Measurements from ENCODE around the gene CCSER1. TPM values are rescaled to one million over a fixed set of nuclear protein-coding genes. Genes with fewer than 3 reads are reported as not detected.

Gene CCSER1
- total RNA-seq, 3 donors from 2014 or later (not counting 1 experiment from before 2014, with no cell fraction given): 0.87 to 1.1 (median 1.1) TPM

DNA sequence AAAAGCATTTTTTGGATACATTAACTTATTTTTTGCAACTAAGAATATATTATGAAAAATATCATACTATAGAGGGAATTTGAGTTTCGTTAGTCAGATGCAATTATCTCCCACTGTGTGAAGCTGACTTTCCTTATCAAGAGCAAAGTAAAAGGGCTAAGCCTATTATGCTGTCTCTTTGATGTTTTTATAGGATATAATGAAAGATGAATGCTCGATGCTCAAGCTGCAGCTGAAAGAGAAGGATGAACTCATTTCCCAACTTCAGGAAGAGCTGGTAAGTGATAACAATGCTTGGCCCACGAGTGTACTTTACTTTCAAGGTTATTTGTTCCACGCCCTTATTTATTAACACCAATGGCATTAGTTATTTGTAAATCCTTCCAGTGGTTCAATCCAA, 688.4 kb downstream of the CCSER1 start:
- Mint-ChIP-seq H3K4me3 (no peak overlapping the region), H3K9me3 (peaks cover 17 to 23% of the 10 kb centered on the region in 2 donors), H3K27ac (no peak overlapping the region), H3K27me3 (ENCODE audit: low read depth in 2 of 2) (no peaks in the 10 kb centered on the region), H3K4me1 (no peaks in the 10 kb centered on the region), H3K36me3 (peaks cover 9% of the 10 kb centered on the region)
- Histone ChIP-seq H3K36me3 (ENCODE audit: control insufficient read depth, insufficient read depth, low read length) (no peaks in the 10 kb centered on the region), H3K27me3 (ENCODE audit: control insufficient read depth, insufficient read depth, low read length) (no peaks in the 10 kb centered on the region), H3K4me1 (ENCODE audit: control insufficient read depth, insufficient read depth, low read length) (no peaks in the 10 kb centered on the region), H3K27ac (ENCODE audit: low read length) (no peak overlapping the region), H3K4me3 (ENCODE audit: low read length) (no peak overlapping the region), H3K9me3 (ENCODE audit: control insufficient read depth, insufficient read depth, low read length) (peaks cover 7% of the 10 kb centered on the region)
- DNase-seq (no peak), ATAC-seq (no peak)
- 74% methylated on average over 2 of the region's 4 CpGs for whole genome bisulfite sequencing (ENCODE audit: insufficient coverage)
- TF ChIP-seq CTCF (IDR thresholded peaks at IDR 0.05): no peak
- intact Hi-C loops (cut with micrococcal nuclease): no loop called here

DNA sequence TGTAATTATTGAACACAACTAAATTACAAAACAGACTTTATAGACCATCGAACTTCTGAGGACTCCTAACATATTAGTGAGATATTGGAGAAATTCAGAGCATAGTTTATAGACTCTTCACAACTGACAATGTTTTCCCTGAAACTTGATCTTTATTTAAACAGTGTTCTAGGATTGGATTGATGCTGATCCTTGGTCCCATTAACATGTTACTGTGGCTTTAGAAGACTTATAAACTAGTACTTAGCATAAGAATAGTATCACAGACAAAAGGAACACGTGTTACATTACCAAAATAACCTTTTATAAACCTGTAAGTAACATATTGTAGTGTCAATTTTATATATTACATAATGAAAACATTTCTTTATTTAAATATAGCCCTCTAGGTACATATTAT, 689.6 kb downstream of the CCSER1 start:
- Mint-ChIP-seq H3K4me1 (no peaks in the 10 kb centered on the region), H3K27me3 (ENCODE audit: low read depth in 2 of 2) (no peaks in the 10 kb centered on the region), H3K4me3 (no peak overlapping the region), H3K9me3 (peaks cover 14 to 18% of the 10 kb centered on the region in 2 donors), H3K36me3 (peaks cover 9% of the 10 kb centered on the region), H3K27ac (no peak overlapping the region)
- ATAC-seq: no peak
- Histone ChIP-seq H3K4me1 (ENCODE audit: control insufficient read depth, insufficient read depth, low read length) (no peaks in the 10 kb centered on the region), H3K27me3 (ENCODE audit: control insufficient read depth, insufficient read depth, low read length) (no peaks in the 10 kb centered on the region), H3K9me3 (ENCODE audit: control insufficient read depth, insufficient read depth, low read length) (peaks cover 7% of the 10 kb centered on the region), H3K36me3 (ENCODE audit: control insufficient read depth, insufficient read depth, low read length) (no peaks in the 10 kb centered on the region), H3K27ac (ENCODE audit: low read length) (no peak overlapping the region), H3K4me3 (ENCODE audit: low read length) (no peak overlapping the region)
- intact Hi-C loops (cut with micrococcal nuclease): no loop called here
- TF ChIP-seq CTCF (IDR thresholded peaks at IDR 0.05): no peak
- WGBS (ENCODE audit: insufficient coverage): no CpG with 5 or more reads among the region's 2 CpGs
- no peak for DNase-seq

- intact Hi-C loops (cut with micrococcal nuclease): no loop called here
- no peaks in the 10 kb centered on the region for H3K4me1 Mint-ChIP-seq
- no peak overlapping the region for H3K4me3 ChIP-seq (ENCODE audit: low read length)
- no peak overlapping the region for H3K27ac ChIP-seq (ENCODE audit: low read length)
- no peaks in the 10 kb centered on the region for H3K27me3 ChIP-seq (ENCODE audit: control insufficient read depth, insufficient read depth, low read length)
- no peaks in the 10 kb centered on the region for H3K36me3 Mint-ChIP-seq
- TF ChIP-seq CTCF (IDR thresholded peaks at IDR 0.05): no peak
- DNase-seq (no peak), ATAC-seq (no peak)
- no peaks in the 10 kb centered on the region for H3K4me1 ChIP-seq (ENCODE audit: control insufficient read depth, insufficient read depth, low read length)
- no peaks in the 10 kb centered on the region for H3K36me3 ChIP-seq (ENCODE audit: control insufficient read depth, insufficient read depth, low read length)
- H3K4me3 Mint-ChIP-seq: no peak overlapping the region
- H3K9me3 Mint-ChIP-seq: peaks cover 10% of the 10 kb centered on the region in 2 donors
- H3K9me3 ChIP-seq (ENCODE audit: control insufficient read depth, insufficient read depth, low read length): no peaks in the 10 kb centered on the region
- 100% methylated on average over 1 of the region's 2 CpGs for WGBS (ENCODE audit: insufficient coverage)
- no peak overlapping the region for H3K27ac Mint-ChIP-seq
- no peaks in the 10 kb centered on the region for H3K27me3 Mint-ChIP-seq (ENCODE audit: low read depth in 2 of 2)
These were observed 697.3 kb downstream of the CCSER1 start for GRCh38 chr4:90824266-90825150.
